IMR-90 (cell line): Measurements from ENCODE around the gene COL15A1. TPM values are rescaled to one million over a fixed set of nuclear protein-coding genes. Genes with fewer than 3 reads are reported as not detected.

ENCODE experiments used
- ATAC-seq: fragments of 200-7000 bp; cut with Tn5 transposase; 2 replicates; pipeline ENCODE4 v1.9.1; 2020; ENCODE audit warnings: low read depth, mild to moderate bottlenecking, moderate library complexity
- BruUV-seq: library from RNA; stranded (reverse); fragments of 400-500 nt; replicated peaks from 2 replicates; lab custom pipeline; 2021; lab: Mats Ljungman, UMichigan
- CTCF ChIA-PET: fragments of 300-600 bp; formaldehyde crosslinking; extraction: SDS; loops from one replicate; lab custom pipeline; 2021; ENCODE audit warnings: antibody characterized with exemption; lab: Yijun Ruan, JAX
- POLR2A ChIA-PET: fragments of 300-600 bp; sonication (Branson Sonifier 250); formaldehyde crosslinking; loops from one replicate; lab custom pipeline; 2022; ENCODE audit warnings: antibody characterized with exemption; ENCODE audit not compliant: unreplicated experiment; lab: Charles Lee
- DNase-seq: peaks from one replicate; pipeline ENCODE4 v3.0.0; 2013
- H2AFZ ChIP-seq: replicated peaks from 2 replicates; pipeline ENCODE3; 2013; ENCODE audit warnings: low read length, mild to moderate bottlenecking; ENCODE audit not compliant: poor library complexity
- H2AK5ac ChIP-seq: 2 replicates; pipeline ENCODE4 v1.6.1; 2013; ENCODE audit warnings: low read depth, low read length, inconsistent platforms
- H2AK9ac ChIP-seq: replicated peaks from 2 replicates; pipeline ENCODE3; 2013; ENCODE audit warnings: mild to moderate bottlenecking, low read depth, low read length, moderate library complexity; ENCODE audit not compliant: poor library complexity
- H2BK120ac ChIP-seq: 2 replicates; pipeline ENCODE4 v1.6.1; 2013; ENCODE audit warnings: low read depth, low read length, inconsistent platforms
- H2BK15ac ChIP-seq: 3 replicates; pipeline ENCODE4 v1.6.1; 2013; ENCODE audit warnings: low read depth, low read length, inconsistent platforms
- H2BK20ac ChIP-seq: 2 replicates; pipeline ENCODE4 v1.6.1; 2013; ENCODE audit warnings: low read depth, mild to moderate bottlenecking, inconsistent platforms, low read length, moderate library complexity
- H2BK5ac ChIP-seq: 2 replicates; pipeline ENCODE4 v1.6.1; 2013; ENCODE audit warnings: mild to moderate bottlenecking, low read depth, low read length, inconsistent platforms; ENCODE audit not compliant: poor library complexity, severe bottlenecking
- H3K14ac ChIP-seq: replicated peaks from 2 replicates; pipeline ENCODE4 v1.6.1; 2013; ENCODE audit warnings: low read depth, low read length, inconsistent platforms
- H3K18ac ChIP-seq: 2 replicates; pipeline ENCODE4 v1.6.1; 2013; ENCODE audit warnings: low read depth, low read length, control low read depth
- H3K23ac ChIP-seq: 2 replicates; pipeline ENCODE4 v1.6.1; 2013; ENCODE audit warnings: low read depth, low read length, inconsistent platforms
- H3K27ac ChIP-seq: 2 replicates; pipeline ENCODE4 v1.5.1; 2013; ENCODE audit warnings: mild to moderate bottlenecking, control low read depth, low read length; ENCODE audit not compliant: insufficient read depth
- H3K27me3 ChIP-seq: 2 replicates; pipeline ENCODE4 v1.6.1; 2013; ENCODE audit warnings: low read length; ENCODE audit not compliant: control insufficient read depth, insufficient read depth
- H3K36me3 ChIP-seq: 2 replicates; pipeline ENCODE4 v1.6.1; 2013; ENCODE audit warnings: low read length, mixed read lengths; ENCODE audit not compliant: control insufficient read depth, insufficient read depth
- H3K4ac ChIP-seq: 2 replicates; pipeline ENCODE4 v1.6.1; 2013; ENCODE audit warnings: low read depth, low read length, inconsistent platforms
- H3K4me1 ChIP-seq: 2 replicates; pipeline ENCODE4 v1.6.1; 2013; ENCODE audit warnings: low read length, mixed read lengths; ENCODE audit not compliant: control insufficient read depth, insufficient read depth
- H3K4me2 ChIP-seq: 2 replicates; pipeline ENCODE4 v1.6.1; 2013; ENCODE audit warnings: low read depth, mild to moderate bottlenecking, control low read depth, low read length, moderate library complexity
- H3K4me3 ChIP-seq: 2 replicates; pipeline ENCODE4 v1.5.1; 2013; ENCODE audit warnings: low read depth, mild to moderate bottlenecking, control low read depth, low read length, moderate library complexity; ENCODE audit not compliant: insufficient read depth
- H3K56ac ChIP-seq: 2 replicates; pipeline ENCODE4 v1.6.1; 2013; ENCODE audit warnings: low read length, inconsistent platforms; ENCODE audit not compliant: insufficient read depth; ENCODE audit errors: extremely low read depth
- H3K79me1 ChIP-seq, 2 experiments: 2 replicates each; pipeline ENCODE4 v1.6.1; 2013; ENCODE audit warnings: low read length in 2 of 2, inconsistent platforms in 1 of 2, low read depth in 1 of 2
- H3K9ac ChIP-seq: 2 replicates; pipeline ENCODE4 v1.6.1; 2013; ENCODE audit warnings: low read depth, low read length, control low read depth
- H3K9me1 ChIP-seq: 2 replicates; pipeline ENCODE4 v1.6.1; 2013; ENCODE audit warnings: low read length, inconsistent platforms; ENCODE audit not compliant: insufficient read depth
- H3K9me3 ChIP-seq: 2 replicates; pipeline ENCODE4 v1.6.1; 2013; ENCODE audit warnings: low read length; ENCODE audit not compliant: control insufficient read depth, insufficient read depth
- H4K20me1 ChIP-seq: 2 replicates; pipeline ENCODE4 v1.6.1; 2013; ENCODE audit warnings: low read length, inconsistent platforms; ENCODE audit not compliant: insufficient read depth
- H4K5ac ChIP-seq: 2 replicates; pipeline ENCODE4 v1.6.1; 2013; ENCODE audit warnings: mild to moderate bottlenecking, low read depth, low read length, control low read depth
- H4K8ac ChIP-seq, 2 experiments: 2 replicates each; pipeline ENCODE4 v1.6.1; 2013; ENCODE audit warnings: low read depth in 2 of 2, low read length in 2 of 2, control low read depth in 1 of 2, inconsistent platforms in 1 of 2
- H4K91ac ChIP-seq: 2 replicates; pipeline ENCODE4 v1.6.1; 2013; ENCODE audit warnings: low read depth, low read length, inconsistent platforms; ENCODE audit not compliant: insufficient read depth
- BHLHE40 ChIP-seq: fragments of 150-350 bp; IDR thresholded peaks from 2 replicates; pipeline ENCODE4 v1.6.1; 2016; ENCODE audit warnings: mild to moderate bottlenecking, low read depth, low read length
- FOS ChIP-seq: fragments of 150-350 bp; IDR thresholded peaks from 2 replicates; pipeline ENCODE4 v1.6.1; 2016; ENCODE audit warnings: low read depth, low read length
- WGBS, 2 experiments: methylation state at CpG; one replicate each; pipeline versions ENCODE4 v1.1.5 to v1.1.7; 2013; ENCODE audit warnings: missing lambda C conversion rate in 2 of 2; ENCODE audit not compliant: insufficient read length in 1 of 2; ENCODE audit errors: extremely low coverage in 2 of 2; 5-methylcytosine and 5-hydroxymethylcytosine counted together
- dilution Hi-C: fragments of 300-500 bp; cut with HindIII; formaldehyde crosslinking; loops from one replicate; pipeline ENCODE4 v1.14.3; 2018; ENCODE audit warnings: low sequenced_read_pairs; ENCODE audit not compliant: unreplicated experiment
- in situ Hi-C: fragments of 300-500 bp; cut with MboI; formaldehyde crosslinking; loops from 3 replicates; pipeline ENCODE4 v1.14.3; 2019; ENCODE audit warnings: low sequenced_read_pairs, inconsistent platforms, mixed read lengths
- intact Hi-C: fragments of 100-400 bp; cut with micrococcal nuclease; formaldehyde crosslinking; loops from 2 replicates; pipeline ENCODE4 v1.10.0; 2022
- polyA plus RNA-seq, 3 experiments: library from polyadenylated mRNA; depleted of rRNA; stranded (reverse); fragments of >200 nt; gene quantifications; 2 replicates each; pipeline ENCODE4 v1.2.3, GENCODE V29; 2012; ENCODE audit warnings: low replicate concordance in 1 of 3
- total RNA-seq: library from RNA; depleted of rRNA; stranded (reverse); fragments of >200 nt; gene quantifications from 2 replicates; pipeline ENCODE4 v1.2.3, GENCODE V29; 2012
- TF ChIP-seq, protein P1 (sequence below): fragments of 150-350 bp; IDR thresholded peaks from 2 replicates; pipeline ENCODE4 v1.6.1; 2017; ENCODE audit warnings: mild to moderate bottlenecking, antibody characterized with exemption, low read length, low read depth

COL15A1 gene
- total and polyA plus RNA-seq, 2 of the 4 experiments (the other 2 are of a cell fraction) = 2.2 to 3.7 TPM

DNA sequence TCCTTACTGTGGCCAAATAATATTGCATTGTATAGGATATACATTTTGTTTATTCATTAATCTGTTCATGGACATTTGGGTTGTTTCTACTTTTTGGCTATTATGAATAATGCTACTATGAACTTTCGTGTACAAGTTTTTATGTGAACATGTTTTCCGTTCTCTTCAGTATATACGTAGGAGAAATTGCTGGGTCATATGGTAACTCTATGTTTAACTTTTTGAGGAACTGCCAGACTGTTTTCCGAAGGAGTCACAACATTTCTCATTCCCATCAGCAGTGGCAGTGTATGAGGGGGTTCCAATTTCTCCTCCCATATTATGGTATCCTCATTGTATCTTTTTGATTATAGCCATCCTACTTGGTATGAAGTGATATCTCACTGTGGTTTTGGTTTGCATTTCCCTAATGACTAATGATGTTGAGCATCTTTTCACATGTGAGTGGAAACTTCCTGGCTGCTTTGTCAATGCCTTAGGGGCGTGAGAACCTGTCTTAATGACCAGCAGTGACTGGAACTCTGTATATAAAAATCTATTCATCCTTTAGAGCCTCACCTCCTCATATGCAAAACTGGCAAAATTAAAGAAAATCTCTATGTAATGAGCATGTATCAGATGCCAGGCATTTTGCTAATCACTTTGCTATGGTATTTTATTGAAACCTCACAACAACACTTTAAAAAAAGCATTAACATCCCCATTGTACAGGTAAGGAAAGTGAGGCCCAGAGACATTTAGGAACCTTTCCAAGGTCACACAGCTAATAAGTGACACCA lies 113.4 kb downstream of the COL15A1 start:
- no peaks in the 10 kb centered on the region for H3K27me3 ChIP-seq
- no TSS peak for BruUV-seq
- ChIA-PET POLR2A (no interaction called here), CTCF (interaction anchor here (0.7 kb wide), 1 partner anchor 84 kb away, joined by 3 read pairs; no protein-coding TSS in a partner anchor)
- no peak overlapping the region for H3K27ac ChIP-seq
- ATAC-seq (peak; percentile 71), DNase-seq (peak; percentile 91)
- H2AK5ac ChIP-seq = peak overlapping the region; percentile 75
- H3K56ac ChIP-seq = peak overlapping the region; percentile 15; the same call in 1 of the 2 replicates
- H3K9me1 ChIP-seq = peaks cover 25% of the 10 kb centered on the region
- in situ Hi-C loops = no loop called here
- H3K4me3 ChIP-seq = no peak overlapping the region
- H3K4me1 ChIP-seq = peaks cover 14% of the 10 kb centered on the region
- no CpG with 5 or more reads among the region's 5 CpGs for WGBS, 2 experiments
- H3K4me2 ChIP-seq = no peak overlapping the region; the same call in 1 of the 2 replicates
- peak; percentile 91 for TF ChIP-seq BHLHE40
- TF ChIP-seq, protein P1, sequence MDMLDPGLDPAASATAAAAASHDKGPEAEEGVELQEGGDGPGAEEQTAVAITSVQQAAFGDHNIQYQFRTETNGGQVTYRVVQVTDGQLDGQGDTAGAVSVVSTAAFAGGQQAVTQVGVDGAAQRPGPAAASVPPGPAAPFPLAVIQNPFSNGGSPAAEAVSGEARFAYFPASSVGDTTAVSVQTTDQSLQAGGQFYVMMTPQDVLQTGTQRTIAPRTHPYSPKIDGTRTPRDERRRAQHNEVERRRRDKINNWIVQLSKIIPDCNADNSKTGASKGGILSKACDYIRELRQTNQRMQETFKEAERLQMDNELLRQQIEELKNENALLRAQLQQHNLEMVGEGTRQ = no peak
- TF ChIP-seq FOS = 0 out of 2 replicates have a peak, but pooled peaks have one; percentile 26
- H4K8ac ChIP-seq = peak overlapping the region; percentile 30 to 64; a peak in 3 of 4 replicates
- peak overlapping the region; percentile 39 for H4K91ac ChIP-seq
- peak overlapping the region; percentile 62 for H3K4ac ChIP-seq
- H3K79me1 ChIP-seq = no peaks in the 10 kb centered on the region
- H2BK15ac ChIP-seq = peak overlapping the region; percentile 85; the same call in 2 of the 3 replicates
- no peaks in the 10 kb centered on the region for H3K9me3 ChIP-seq
- H3K36me3 ChIP-seq = peaks cover 49% of the 10 kb centered on the region; the same call in 1 of the 2 replicates
- peak overlapping the region; percentile 55; the same call in 1 of the 2 replicates for H3K23ac ChIP-seq
- peak overlapping the region; percentile 53; the same call in 1 of the 2 replicates for H3K18ac ChIP-seq
- H3K9ac ChIP-seq = no peak overlapping the region
- H2BK5ac ChIP-seq = peak overlapping the region; percentile 27
- H4K5ac ChIP-seq = peak overlapping the region; percentile 27; the same call in 1 of the 2 replicates
- no peak overlapping the region for H2AFZ ChIP-seq
- H2BK20ac ChIP-seq = peak overlapping the region; percentile 77; the same call in 1 of the 2 replicates
- no peak overlapping the region for H2AK9ac ChIP-seq
- no peaks in the 10 kb centered on the region for H4K20me1 ChIP-seq
- peak overlapping the region; percentile 53 for H3K14ac ChIP-seq
- peak overlapping the region; percentile 54 for H2BK120ac ChIP-seq
- intact Hi-C loops = no loop called here
- dilution Hi-C loops = no loop called here
